Stimulated activated CD4-positive, alpha-beta T cell treated with anti-CD3 and anti-CD28 coated beads, Interleukin-4, amount 100 ng/mL, for 1 hour (primary cell): ENCODE results near the gene UBE2J2.
A peak's percentile ranks its signal among the peaks of the same experiment; 100 is the strongest.

Experiments used
- DNase-seq: peaks from one replicate; pipeline ENCODE4 v3.0.0-alpha.2; 2020

UBE2J2 gene

GRCh38 chr1:1295154-1295923 lies 21.7 kb upstream of the UBE2J2 start:
- DNase-seq = no peak

- DNase-seq = no peak
Measured at GRCh38 chr1:1294250-1294890, 20.7 kb upstream of the UBE2J2 start.

GRCh38 chr1:1293263-1294249 lies 19.9 kb upstream of the UBE2J2 start:
- DNase-seq = no peak

GRCh38 chr1:1292851-1293250 lies 19.2 kb upstream of the UBE2J2 start:
- no peak for DNase-seq

- no peak for DNase-seq
Measured at GRCh38 chr1:1292442-1292779, 18.8 kb upstream of the UBE2J2 start.

- DNase-seq = peak; percentile 73
Measured at GRCh38 chr1:1291548-1292441, 18.1 kb upstream of the UBE2J2 start.

GRCh38 chr1:1291023-1291528 lies 17.4 kb upstream of the UBE2J2 start:
- no peak for DNase-seq

- DNase-seq = peak; percentile 75
Measured at GRCh38 chr1:1290238-1290731, 16.6 kb upstream of the UBE2J2 start.

GRCh38 chr1:1287288-1288110 lies 13.8 kb upstream of the UBE2J2 start:
- no peak for DNase-seq

- DNase-seq = no peak
Measured at GRCh38 chr1:1286313-1287261, 12.9 kb upstream of the UBE2J2 start.

GRCh38 chr1:1285611-1286311 lies 12.1 kb upstream of the UBE2J2 start:
- DNase-seq = no peak

- DNase-seq = no peak
Measured at GRCh38 chr1:1285102-1285571, 11.5 kb upstream of the UBE2J2 start.

GRCh38 chr1:1284221-1285101 lies 10.8 kb upstream of the UBE2J2 start:
- DNase-seq = no peak

- DNase-seq = no peak
Measured at GRCh38 chr1:1283821-1284220, 10.2 kb upstream of the UBE2J2 start.

GRCh38 chr1:1282998-1283397 lies 9.3 kb upstream of the UBE2J2 start:
- no peak for DNase-seq

- no peak for DNase-seq
Measured at GRCh38 chr1:1281533-1282321, 8.1 kb upstream of the UBE2J2 start.
